Measurements from ENCODE around the gene RPGR.
A peak's percentile ranks its signal among the peaks of the same experiment; 100 is the strongest.

RPGR gene, protein sequence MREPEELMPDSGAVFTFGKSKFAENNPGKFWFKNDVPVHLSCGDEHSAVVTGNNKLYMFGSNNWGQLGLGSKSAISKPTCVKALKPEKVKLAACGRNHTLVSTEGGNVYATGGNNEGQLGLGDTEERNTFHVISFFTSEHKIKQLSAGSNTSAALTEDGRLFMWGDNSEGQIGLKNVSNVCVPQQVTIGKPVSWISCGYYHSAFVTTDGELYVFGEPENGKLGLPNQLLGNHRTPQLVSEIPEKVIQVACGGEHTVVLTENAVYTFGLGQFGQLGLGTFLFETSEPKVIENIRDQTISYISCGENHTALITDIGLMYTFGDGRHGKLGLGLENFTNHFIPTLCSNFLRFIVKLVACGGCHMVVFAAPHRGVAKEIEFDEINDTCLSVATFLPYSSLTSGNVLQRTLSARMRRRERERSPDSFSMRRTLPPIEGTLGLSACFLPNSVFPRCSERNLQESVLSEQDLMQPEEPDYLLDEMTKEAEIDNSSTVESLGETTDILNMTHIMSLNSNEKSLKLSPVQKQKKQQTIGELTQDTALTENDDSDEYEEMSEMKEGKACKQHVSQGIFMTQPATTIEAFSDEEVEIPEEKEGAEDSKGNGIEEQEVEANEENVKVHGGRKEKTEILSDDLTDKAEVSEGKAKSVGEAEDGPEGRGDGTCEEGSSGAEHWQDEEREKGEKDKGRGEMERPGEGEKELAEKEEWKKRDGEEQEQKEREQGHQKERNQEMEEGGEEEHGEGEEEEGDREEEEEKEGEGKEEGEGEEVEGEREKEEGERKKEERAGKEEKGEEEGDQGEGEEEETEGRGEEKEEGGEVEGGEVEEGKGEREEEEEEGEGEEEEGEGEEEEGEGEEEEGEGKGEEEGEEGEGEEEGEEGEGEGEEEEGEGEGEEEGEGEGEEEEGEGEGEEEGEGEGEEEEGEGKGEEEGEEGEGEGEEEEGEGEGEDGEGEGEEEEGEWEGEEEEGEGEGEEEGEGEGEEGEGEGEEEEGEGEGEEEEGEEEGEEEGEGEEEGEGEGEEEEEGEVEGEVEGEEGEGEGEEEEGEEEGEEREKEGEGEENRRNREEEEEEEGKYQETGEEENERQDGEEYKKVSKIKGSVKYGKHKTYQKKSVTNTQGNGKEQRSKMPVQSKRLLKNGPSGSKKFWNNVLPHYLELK

DNA sequence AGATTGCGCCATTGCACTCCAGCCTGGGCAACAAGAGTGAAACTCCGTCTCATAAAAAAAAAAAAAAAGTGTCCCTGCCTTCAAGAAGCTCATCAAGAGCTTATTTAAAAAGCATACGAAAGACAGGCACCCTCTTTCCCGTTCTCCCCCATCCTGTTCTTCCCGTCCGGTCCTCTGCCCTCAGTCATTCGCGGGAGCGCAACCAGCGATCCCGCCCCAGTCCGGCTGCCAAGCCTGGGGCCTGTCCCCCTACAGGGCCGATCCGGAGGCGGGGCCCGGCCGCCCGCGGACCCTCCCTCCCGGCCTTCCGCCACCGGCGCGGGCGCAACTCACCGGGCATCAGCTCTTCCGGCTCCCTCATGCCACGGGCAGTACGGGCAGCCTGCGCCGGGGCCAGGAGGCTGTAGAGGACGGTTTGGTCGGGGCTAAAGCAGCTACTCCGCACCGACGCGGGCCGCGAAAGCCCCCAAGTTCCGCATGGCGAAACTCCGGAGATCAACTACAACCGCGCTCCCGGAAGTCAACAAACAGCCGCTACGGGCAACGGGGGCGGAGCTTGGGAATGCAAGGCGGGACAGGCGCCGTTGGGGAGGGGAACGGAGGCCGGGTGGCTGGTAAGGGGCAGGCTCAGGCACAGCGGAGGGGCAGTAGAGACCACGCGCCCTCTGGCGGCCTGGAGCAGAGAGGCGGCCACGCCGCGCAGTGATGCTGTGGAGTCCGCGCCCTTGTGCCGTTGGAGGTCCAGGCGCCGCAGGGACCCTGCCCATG is at the start of gene RPGR:
RPGR (minus strand) TSS at position 503 of the 768 bp plus-strand sequence; CDS start at position 361, 142 bp downstream.
- DNase-seq (ENCODE audit: low spot score), result peak; percentile 92

DNA sequence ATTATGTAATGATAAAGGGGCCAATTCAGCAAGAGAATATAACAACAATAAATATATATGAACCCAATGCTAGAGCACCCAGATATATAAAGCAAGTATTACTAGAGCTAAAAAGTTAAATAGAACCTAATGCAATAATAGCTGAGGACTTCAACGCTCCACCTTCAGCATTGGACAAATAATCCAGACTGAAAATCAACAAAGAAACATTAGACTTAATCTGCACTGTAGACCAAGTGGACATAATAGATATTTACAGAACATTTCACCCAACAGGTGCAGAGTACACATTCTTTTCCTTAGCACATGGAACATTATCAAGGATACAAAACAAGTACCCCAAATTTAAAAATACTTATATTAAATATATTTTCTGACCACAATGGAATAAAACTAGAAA is 49.4 kb upstream of the RPGR start:
- DNase-seq (ENCODE audit: low spot score), result no peak

DNA sequence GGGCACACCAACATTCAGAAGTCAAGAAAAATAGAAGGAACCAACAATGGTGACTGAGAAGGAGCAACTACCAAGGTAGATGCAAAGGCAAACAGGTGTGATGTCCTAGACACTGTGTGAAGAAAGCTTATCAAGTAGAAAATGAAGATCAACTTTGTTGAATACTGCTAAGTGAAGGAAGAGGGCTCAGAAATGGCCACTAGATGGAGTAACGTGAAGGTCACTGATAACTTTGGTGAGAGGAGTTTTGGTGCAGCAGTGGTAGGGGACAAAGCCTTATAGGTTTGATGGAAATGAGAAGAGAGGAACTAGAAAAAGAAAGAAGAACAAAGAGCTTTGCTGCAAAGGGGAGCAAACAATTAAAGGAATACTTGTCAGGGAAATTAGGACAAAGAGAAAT is 48.6 kb upstream of the RPGR start:
- DNase-seq (ENCODE audit: low spot score), result no peak

DNA sequence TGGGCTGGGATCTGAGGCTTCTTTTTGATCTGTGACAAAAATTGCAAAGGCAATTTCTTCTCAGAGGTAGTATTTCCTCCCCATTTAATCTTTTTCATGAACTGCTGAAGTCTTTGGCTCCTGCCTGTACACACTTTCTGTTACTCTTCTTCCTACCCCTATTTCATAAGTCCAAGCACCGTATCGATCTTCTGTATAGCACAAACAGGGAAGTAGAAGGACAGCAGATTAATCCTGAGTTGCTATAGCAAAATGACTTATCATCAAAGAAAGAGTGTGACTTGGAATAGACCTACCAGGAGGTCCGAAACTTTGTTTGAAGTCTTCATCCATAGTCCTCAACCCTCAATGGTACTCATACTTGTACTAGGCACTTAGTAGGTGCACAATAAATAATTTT is 47.1 kb upstream of the RPGR start:
- no peak for DNase-seq (ENCODE audit: low spot score)

DNA sequence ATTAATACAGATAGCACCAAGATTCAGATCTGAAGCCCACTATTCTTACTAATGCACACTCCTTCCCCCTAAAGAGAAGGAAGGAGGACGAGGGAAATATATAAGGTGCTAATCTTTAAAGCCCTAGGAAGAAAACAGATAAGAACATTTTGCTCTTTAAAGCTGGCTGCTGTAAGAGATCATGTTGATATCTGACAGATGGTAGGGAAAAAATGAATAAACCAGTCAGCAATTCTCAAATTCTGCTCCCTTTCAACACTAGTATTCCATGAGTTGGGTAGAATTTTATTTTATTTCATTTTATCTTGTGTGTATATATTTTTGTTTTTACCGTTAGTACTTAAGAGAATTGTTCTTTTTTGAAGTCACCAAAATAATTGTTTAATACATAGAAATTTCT is 44.3 kb upstream of the RPGR start:
- no peak for DNase-seq (ENCODE audit: low spot score)

DNA sequence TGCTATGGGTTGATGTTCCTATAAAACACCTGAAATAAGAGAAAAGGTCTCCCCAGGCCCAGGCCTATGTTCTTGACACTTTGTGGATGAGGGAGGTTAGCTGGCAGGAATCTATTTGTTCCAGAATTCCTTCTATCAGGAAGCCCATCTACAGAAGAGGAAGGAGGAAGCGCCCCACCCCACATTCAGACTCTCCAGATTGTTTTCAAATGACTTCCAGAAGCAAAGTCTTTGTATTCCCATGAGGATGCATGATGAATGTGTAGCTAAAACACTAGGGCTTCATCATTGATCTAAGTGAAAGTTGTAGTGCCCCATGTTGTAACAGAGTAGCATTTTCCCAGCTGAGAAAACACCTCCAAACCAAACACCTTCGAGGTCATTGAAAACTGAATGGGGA is 41.5 kb upstream of the RPGR start:
- no peak for DNase-seq (ENCODE audit: low spot score)

DNA sequence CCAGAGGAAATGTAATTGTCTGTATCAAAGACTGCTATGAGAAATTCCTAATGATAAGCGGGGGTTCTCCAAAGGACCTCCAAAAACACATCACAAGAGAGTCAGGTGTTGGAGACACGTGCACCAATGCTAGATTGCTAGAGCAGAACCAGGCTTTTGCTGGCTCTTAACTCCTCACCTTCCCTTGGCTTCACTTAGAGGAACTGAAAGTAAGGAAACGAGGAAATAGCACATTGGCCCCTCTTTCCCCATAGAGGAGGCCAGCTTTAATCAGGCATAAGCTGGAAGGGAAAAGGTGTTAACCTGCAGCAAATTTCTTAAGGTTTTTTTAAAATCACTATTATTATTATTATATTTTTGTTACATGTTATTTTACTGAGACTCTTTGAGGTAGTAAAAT is 38.6 kb upstream of the RPGR start:
- DNase-seq (ENCODE audit: low spot score), result no peak

DNA sequence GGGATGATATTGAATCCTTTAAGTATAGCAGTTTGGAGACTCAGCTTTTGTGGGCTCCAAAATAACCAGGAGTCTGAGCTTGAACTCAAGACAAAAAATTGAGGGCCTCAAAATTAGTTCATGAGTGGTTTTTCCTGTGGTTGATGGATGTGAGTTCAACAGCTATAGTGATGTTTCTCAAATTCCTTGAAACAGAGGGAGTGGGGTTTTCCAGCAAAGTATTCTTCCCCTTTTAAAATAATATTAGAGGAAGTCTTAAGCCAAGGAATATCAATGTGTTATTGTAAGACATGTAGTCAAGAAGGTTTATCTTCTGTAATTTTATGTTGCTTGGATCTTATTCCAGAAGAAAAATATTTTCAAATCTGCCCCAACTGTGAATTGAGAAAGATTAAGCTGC is 35.7 kb upstream of the RPGR start:
- DNase-seq (ENCODE audit: low spot score), result no peak

DNA sequence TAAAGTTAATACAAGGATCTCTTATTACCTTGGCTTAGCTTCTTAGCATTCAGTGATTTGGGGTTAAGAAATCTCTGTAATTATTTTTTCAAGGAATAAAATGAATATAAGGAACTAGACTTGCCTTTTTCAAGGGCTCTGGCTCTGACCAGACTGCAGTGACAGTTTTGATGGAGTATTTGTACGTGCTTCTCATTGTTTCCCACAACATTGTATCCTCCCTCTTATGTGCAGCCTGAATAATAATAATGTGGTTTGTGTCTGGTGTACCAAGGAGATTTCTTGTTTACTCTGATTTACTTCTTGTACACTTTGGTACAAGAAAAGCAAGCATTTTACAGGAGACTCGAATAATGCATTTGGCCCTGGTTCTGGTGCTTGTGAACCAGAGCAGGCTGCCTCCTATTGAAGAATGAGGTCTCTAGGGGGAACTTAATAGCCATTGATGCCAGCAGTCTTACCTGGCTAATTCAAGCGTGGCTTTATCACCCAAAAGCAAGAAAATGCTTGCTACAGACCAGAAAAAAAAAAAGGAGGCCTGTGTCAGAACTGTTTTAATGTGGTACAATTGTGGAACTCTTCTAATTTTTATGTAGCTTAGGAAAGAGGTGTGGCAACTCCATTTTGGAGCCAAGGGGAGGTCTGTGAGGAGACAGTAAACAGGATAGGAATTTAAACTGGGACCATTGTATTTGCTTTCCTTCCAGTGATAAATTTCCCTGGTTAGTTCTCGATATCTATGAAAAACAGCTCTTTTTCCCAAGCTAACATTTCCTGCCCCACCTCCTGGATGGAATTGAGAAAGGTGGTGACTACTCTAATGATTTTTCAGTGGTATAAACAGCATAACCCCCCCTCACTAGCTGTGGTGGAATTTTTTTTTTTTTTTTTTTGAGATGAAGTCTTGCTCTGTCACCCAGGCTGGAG is 30.7 kb upstream of the RPGR start:
- DNase-seq (ENCODE audit: low spot score), result no peak

DNA sequence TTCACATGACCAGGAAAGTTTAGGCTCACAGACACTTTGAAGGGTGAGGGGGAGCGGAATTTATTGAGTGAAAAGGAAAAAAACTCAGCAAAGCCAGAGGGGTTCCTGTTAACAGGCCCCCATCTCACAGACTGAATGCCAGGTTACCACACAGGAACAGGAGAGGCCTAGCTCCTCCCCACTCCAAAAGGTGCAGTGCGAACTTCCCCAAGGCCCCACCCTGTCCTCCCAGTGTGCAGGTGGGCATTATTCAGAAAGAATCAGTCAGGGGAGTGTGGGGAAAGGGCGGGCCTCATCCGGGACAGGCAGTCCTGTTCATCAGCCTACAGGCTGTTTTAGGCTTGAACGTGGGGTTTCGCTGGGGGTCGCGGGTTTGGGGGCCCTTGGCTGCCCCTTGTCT is 29.1 kb upstream of the RPGR start:
- DNase-seq (ENCODE audit: low spot score), result no peak

DNA sequence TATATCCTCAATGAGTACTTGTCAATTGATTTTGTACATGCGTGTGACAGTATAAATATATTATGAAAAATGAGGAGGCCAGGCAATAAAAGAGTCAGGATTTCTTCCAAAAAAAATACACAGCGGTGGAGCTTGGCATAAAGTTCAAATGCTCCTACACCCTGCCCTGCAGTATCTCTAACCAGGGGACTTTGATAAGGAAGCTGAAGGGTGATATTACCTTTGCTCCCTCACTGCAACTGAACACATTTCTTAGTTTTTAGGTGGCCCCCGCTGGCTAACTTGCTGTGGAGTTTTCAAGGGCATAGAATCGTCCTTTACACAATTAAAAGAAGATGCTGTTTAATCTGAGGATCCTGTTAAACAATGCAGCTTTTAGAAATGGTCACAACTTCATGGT is 25.1 kb upstream of the RPGR start, which contains the start of gene OTC:
OTC (plus strand) TSS at position 243 of the 400 bp plus-strand sequence; CDS start at position 336, 93 bp downstream.
- DNase-seq (ENCODE audit: low spot score), result no peak

DNA sequence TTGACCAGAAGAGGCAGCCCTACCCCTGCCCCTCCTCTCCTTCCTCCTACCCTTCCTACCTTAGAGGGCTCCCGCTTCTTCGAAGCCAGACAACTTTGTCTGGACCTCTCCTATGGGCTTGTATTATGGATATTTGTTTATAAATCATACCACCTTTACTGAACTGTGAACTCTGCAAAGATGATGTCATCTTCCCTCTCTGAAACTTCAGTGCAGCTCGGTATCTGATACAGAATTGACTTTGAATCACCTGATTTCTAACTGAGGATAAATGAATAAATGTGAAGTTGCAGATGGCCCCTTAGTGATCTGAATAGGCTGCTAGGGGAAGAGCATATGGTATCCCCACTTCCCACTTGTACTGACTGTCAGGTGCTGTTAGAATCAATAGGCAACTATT is 24.0 kb upstream of the RPGR start:
- no peak for DNase-seq (ENCODE audit: low spot score)

DNA sequence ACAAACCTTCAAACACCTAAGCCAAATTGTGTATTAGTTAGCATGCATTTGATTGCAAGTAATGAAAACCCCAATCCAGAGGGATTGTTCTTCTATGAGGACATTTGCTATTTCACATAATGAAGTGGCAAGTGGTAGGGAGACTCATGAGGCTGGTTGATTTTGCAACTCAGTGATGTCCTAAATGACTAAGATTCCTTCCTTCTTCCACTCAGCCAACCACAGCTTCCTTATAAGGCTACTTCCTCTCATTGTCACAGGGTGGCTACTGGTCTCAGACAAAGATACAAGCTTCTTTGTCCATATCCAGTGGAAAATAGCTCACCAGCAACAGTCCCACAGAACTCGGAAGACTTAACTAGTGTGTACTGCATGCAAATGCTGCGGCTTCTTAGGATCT is 19.8 kb upstream of the RPGR start:
- DNase-seq (ENCODE audit: low spot score), result peak; percentile 1

DNA sequence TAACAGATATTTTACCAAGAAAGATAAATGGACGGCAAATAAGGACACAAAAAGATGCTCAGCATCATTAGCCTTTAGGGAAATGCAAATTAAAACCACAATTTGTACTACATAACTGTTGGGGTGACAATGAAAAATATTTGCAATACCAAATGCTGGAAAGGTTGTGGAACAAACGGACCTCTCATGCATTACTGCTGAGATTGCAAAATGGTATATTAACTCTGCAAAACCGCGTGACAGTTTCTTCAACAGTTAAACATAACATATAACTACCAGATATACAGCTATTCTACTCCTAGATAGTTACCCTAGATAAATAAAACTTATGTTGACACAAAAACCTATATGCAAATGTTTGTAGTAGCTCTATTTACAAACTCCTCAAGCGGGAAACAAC is 18.8 kb upstream of the RPGR start:
- DNase-seq (ENCODE audit: low spot score), result no peak

DNA sequence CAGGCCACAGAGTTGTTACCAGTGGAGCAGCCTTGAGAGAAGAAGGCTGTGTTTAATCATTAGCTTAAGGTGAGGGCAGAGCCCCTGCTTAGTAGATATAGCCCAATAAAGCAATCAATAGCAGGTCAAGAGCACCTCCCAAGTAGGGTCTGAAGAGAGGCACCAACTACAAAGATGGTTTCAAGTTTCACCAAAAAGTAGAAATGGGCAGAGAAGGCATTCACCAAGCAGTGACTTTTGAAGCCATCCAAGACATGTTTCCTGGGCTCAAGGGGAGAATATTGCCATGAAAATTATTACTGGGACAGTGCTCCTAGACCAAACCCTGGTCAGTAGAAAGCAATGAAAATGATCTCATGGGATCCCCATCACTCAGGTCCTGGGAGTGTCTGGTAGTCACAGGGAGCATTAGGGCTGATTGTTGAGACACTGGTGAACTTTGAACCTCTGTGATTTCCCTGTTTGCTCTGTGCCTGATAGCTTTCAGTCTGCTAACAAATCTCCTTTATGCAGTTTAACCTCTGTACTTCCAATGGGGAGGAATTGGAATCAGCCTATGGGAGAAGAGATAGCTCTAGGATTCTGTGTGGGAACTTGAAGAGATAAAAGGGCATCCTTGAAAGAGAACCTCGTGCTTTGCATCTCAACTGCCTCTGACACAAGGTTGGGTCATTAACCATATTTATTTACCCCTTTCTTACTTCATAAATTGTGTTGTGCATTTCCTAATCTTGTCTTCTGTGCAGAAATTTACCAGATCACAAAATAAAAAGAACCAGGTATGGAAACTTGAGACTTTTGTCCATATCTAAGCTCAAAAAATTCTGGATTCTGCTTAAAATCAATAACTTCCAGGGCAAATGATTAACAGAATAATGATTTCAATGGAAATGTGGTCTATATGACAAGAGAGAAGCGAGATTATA is 15.8 kb upstream of the RPGR start:
- DNase-seq (ENCODE audit: low spot score), result no peak

DNA sequence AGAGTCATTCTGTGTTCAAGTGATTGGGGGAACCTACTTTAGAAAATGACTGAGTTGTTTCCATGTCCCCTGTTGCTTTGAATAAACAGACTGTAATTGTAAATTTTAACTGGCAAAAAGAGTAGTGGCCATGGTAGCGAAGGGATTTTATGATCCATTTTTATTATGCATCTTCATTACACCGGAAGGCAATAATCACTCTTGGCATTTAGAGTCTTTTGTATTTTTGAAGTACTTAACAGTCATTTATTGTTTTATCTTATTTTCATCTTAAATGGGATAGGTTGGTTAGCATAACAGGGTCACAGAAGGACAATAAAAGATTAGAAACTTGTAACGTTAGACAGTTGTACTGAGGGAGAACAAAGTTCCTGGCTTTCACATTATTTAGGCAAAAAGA is 14.1 kb upstream of the RPGR start:
- no peak for DNase-seq (ENCODE audit: low spot score)

DNA sequence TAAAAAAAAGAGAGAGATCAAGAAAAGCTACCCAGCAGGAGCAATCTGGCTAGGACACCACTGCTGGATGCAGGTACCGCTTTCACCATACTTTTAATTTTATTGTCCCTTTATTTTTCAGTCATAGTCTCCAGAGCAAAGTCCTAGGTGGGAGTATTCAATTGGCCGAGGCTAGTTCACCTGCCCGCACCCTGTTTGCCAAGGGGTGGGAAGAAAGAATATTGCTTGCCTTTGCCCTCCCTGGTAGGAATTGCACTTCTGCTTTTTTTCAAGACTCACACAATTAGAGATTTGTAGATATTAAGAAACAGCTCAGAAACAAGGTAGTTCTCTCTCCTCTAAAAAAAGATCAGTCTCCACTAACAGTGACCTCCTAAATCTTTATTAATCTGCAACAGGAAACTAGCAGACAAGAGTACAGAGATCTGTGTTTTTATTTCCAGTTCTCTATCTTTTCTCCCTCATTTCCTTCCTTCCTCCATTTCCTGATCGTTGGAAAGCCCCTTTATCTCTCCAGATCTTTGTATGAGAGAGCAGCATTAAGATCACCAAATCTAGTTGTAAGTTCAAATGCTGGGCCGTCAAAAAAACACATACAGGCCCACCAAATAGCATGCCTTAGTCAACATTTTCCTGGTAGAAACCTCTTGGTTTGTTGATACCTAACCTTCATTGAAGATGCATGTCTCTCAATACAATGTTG is 9.4 kb upstream of the RPGR start:
- no peak for DNase-seq (ENCODE audit: low spot score)

DNA sequence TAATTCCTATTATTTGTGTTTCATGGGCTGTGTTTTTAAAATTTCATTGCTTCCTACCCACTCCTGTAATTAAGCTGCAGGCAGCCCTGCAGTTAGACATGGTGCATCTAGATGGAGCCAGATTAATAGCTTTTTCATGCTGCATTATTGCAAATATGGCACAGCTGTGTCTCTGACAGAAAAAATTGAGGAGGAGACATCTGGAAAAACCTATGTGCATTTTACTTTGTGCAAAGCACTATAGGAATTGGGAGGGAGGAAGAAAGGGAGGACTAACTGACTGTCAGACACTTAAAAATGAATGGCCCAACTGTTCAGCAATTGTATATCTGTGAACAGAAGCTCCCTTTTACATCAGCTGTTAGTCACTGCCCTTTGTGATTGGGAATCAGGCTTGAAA is 8.1 kb upstream of the RPGR start:
- no peak for DNase-seq (ENCODE audit: low spot score)

DNA sequence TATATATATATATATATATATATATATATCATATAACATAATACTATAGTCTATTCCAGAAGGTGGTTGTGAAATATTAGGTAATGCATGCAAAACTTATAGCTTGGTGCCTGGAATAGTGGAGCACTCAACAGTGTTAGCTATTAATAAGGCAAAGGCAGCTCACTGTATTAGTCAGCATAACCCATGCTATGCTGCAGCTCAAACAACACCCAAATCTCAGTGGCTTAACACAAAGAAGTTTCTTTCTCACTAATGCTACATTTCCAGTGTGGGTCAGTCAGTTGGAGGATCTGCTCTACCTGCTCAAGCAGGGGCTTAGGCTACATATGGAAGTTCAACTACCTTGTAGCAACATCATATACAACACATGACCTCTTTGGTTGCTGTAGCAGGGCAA is 5.2 kb upstream of the RPGR start:
- no peak for DNase-seq (ENCODE audit: low spot score)

Data from CD4-positive, alpha-beta T cell treated with Interleukin-2 at 100 ng/mL for 4 hours (primary cell).